ENCODE results near the gene NTM.
"Not testable (repeated sequence)": the region's sequence is repeated elsewhere in the genome, so short reads cannot be mapped to it uniquely, and the experiment has no call there.

The NTM gene

GRCh38 chr11:132365650-132366049 is 995.2 kb downstream of the NTM start:
- H3K27me3 ChIP-seq (ENCODE audit: insufficient read depth, low read length, poor library complexity, severe bottlenecking) = no peaks in the 10 kb centered on the region
- H3K9me2 ChIP-seq (replicated peaks; ENCODE audit: low read depth, low read length) = no peaks in the 10 kb centered on the region
- no peak overlapping the region for H3K9ac ChIP-seq (ENCODE audit: low read depth, low read length, poor library complexity, severe bottlenecking)
- H3K4me3 ChIP-seq (ENCODE audit: low read length, poor library complexity, severe bottlenecking) = no peak overlapping the region
- no peaks in the 10 kb centered on the region for H3F3A ChIP-seq (ENCODE audit: low read depth)
- H4K20me1 ChIP-seq (ENCODE audit: insufficient read depth, low read length, poor library complexity, severe bottlenecking) = no peaks in the 10 kb centered on the region
- no peaks in the 10 kb centered on the region for H3K36me3 ChIP-seq (ENCODE audit: insufficient read depth, low read length)
- TF ChIP-seq EZH2phosphoT487 (IDR thresholded peaks at IDR 0.05; ENCODE audit: borderline replicate concordance) = no peak
- TF ChIP-seq, protein P1, sequence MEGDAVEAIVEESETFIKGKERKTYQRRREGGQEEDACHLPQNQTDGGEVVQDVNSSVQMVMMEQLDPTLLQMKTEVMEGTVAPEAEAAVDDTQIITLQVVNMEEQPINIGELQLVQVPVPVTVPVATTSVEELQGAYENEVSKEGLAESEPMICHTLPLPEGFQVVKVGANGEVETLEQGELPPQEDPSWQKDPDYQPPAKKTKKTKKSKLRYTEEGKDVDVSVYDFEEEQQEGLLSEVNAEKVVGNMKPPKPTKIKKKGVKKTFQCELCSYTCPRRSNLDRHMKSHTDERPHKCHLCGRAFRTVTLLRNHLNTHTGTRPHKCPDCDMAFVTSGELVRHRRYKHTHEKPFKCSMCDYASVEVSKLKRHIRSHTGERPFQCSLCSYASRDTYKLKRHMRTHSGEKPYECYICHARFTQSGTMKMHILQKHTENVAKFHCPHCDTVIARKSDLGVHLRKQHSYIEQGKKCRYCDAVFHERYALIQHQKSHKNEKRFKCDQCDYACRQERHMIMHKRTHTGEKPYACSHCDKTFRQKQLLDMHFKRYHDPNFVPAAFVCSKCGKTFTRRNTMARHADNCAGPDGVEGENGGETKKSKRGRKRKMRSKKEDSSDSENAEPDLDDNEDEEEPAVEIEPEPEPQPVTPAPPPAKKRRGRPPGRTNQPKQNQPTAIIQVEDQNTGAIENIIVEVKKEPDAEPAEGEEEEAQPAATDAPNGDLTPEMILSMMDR (conservative IDR thresholded peaks at IDR 0.05; ENCODE audit: low read length) = no peak
- no peaks in the 10 kb centered on the region for H3K9me3 ChIP-seq (ENCODE audit: insufficient read depth, low read depth, low read length)
- no peak overlapping the region for H2AFZ ChIP-seq (ENCODE audit: low read length)
- H3K79me2 ChIP-seq (ENCODE audit: insufficient read depth, low read length) = no peaks in the 10 kb centered on the region
- H3K4me2 ChIP-seq (ENCODE audit: low read depth, low read length, poor library complexity, severe bottlenecking) = no peak overlapping the region
- no peaks in the 10 kb centered on the region for H3K4me1 ChIP-seq (ENCODE audit: insufficient read depth, low read length, poor library complexity, severe bottlenecking)

DNA sequence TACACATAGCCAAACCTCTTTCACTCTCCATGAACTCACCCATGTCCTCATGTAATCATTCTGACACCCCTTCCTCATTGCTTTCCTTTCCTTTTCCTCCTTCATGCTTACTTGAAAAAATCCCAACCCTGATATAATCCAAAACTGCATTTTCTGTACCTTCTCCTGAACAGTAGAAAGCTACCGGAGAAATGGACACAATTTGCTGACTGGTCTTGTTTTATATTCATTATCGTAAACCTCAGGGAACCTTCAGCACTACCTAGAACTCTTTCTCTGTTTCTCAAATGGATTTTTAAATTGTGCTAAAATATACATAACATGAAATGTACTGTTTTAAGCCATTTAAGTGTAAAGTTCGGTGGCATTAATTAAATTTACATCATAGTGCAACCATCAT is 996.9 kb downstream of the NTM start:
- Histone ChIP-seq H3K4me3 (ENCODE audit: low read length, poor library complexity, severe bottlenecking) (no peak overlapping the region), H3K27me3 (ENCODE audit: insufficient read depth, low read length, poor library complexity, severe bottlenecking) (no peaks in the 10 kb centered on the region), H2AFZ (ENCODE audit: low read length) (no peak overlapping the region), H3K79me2 (ENCODE audit: insufficient read depth, low read length) (no peaks in the 10 kb centered on the region), H3K9me2 (replicated peaks; ENCODE audit: low read depth, low read length) (no peaks in the 10 kb centered on the region), H3K36me3 (ENCODE audit: insufficient read depth, low read length) (no peaks in the 10 kb centered on the region), H4K20me1 (ENCODE audit: insufficient read depth, low read length, poor library complexity, severe bottlenecking) (no peaks in the 10 kb centered on the region), H3F3A (ENCODE audit: low read depth) (no peaks in the 10 kb centered on the region), H3K4me1 (ENCODE audit: insufficient read depth, low read length, poor library complexity, severe bottlenecking) (no peaks in the 10 kb centered on the region), H3K4me2 (ENCODE audit: low read depth, low read length, poor library complexity, severe bottlenecking) (no peak overlapping the region), H3K9ac (ENCODE audit: low read depth, low read length, poor library complexity, severe bottlenecking) (no peak overlapping the region), H3K9me3 (ENCODE audit: insufficient read depth, low read depth, low read length) (no peaks in the 10 kb centered on the region)
- TF ChIP-seq, protein P1 (conservative IDR thresholded peaks at IDR 0.05; ENCODE audit: low read length) = no peak

- H3K4me1 ChIP-seq (ENCODE audit: insufficient read depth, low read length, poor library complexity, severe bottlenecking); H3K9me3 ChIP-seq (ENCODE audit: insufficient read depth, low read depth, low read length); H3K9ac ChIP-seq (ENCODE audit: low read depth, low read length, poor library complexity, severe bottlenecking); H2AFZ ChIP-seq (ENCODE audit: low read length); H3K4me3 ChIP-seq (ENCODE audit: low read length, poor library complexity, severe bottlenecking); H3F3A ChIP-seq (ENCODE audit: low read depth); H3K4me2 ChIP-seq (ENCODE audit: low read depth, low read length, poor library complexity, severe bottlenecking); H3K36me3 ChIP-seq (ENCODE audit: insufficient read depth, low read length); H3K9me2 ChIP-seq (replicated peaks; ENCODE audit: low read depth, low read length); H3K27me3 ChIP-seq (ENCODE audit: insufficient read depth, low read length, poor library complexity, severe bottlenecking); H3K79me2 ChIP-seq (ENCODE audit: insufficient read depth, low read length); H4K20me1 ChIP-seq (ENCODE audit: insufficient read depth, low read length, poor library complexity, severe bottlenecking): not testable (repeated sequence)
These were observed 999.7 kb downstream of the NTM start for GRCh38 chr11:132370114-132370513.

DNA sequence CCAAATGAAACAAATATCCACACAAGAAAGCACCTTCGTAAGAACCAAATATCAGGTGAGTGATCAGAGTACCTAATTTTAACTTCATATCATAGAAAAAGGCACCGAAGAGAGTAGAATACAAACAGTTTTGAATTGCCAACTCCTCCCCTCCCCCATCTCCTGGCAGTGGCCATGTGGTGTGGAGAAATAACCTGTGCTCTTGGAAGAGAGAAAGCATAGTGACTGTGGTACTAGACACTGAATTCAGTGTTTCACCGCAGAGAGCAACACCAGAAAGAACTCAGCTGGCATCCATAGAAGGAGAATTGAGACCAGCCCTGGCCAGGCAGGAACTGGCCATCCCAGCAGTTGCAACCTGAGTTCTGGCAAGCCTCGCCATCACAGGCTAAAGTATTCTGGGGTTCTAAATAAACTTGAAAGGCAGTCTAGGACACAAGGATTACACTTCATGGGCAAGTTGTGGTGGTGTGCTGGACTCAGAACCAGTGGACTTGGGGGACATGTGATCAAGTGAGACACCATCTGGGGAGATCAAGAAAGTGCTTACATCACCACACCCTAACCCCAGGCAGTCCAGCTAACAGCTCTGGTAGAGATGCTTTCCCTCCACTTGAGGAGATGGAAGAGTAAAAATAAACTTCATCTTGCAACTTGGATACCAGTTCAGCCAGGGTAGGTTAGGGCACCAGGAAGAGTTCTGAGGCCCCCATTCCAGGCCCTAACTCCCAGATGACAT is 1003.2 kb downstream of the NTM start:
- Histone ChIP-seq H3K4me1 (ENCODE audit: insufficient read depth, low read length, poor library complexity, severe bottlenecking) (no peaks in the 10 kb centered on the region), H3K9me2 (replicated peaks; ENCODE audit: low read depth, low read length) (no peaks in the 10 kb centered on the region), H3K27me3 (ENCODE audit: insufficient read depth, low read length, poor library complexity, severe bottlenecking) (no peaks in the 10 kb centered on the region), H4K20me1 (ENCODE audit: insufficient read depth, low read length, poor library complexity, severe bottlenecking) (no peaks in the 10 kb centered on the region), H2AFZ (ENCODE audit: low read length) (no peak overlapping the region), H3K9ac (ENCODE audit: low read depth, low read length, poor library complexity, severe bottlenecking) (no peak overlapping the region), H3K4me3 (ENCODE audit: low read length, poor library complexity, severe bottlenecking) (no peak overlapping the region), H3F3A (ENCODE audit: low read depth) (no peaks in the 10 kb centered on the region), H3K36me3 (ENCODE audit: insufficient read depth, low read length) (no peaks in the 10 kb centered on the region), H3K9me3 (ENCODE audit: insufficient read depth, low read depth, low read length) (no peaks in the 10 kb centered on the region), H3K4me2 (ENCODE audit: low read depth, low read length, poor library complexity, severe bottlenecking) (no peak overlapping the region), H3K79me2 (ENCODE audit: insufficient read depth, low read length) (no peaks in the 10 kb centered on the region)
- TF ChIP-seq, protein P1 (conservative IDR thresholded peaks at IDR 0.05; ENCODE audit: low read length) = no peak
- TF ChIP-seq EZH2phosphoT487 (IDR thresholded peaks at IDR 0.05; ENCODE audit: borderline replicate concordance) = no peak

Data from Loucy (cell line).